Activated naive CD4-positive, alpha-beta T cell treated with Interleukin-2 at 50 U/mL for 16 hours (primary cell): ENCODE measurements around the gene CELSR3.

Experiments
- DNase-seq: peaks from one replicate; pipeline ENCODE4 v3.0.0-alpha.2; 2020

Gene CELSR3

GRCh38 chr3:48660800-48661400 lies 1.8 kb downstream of the CELSR3 start:
- no peak for DNase-seq

GRCh38 chr3:48656841-48657281 lies 5.8 kb downstream of the CELSR3 start:
- peak; percentile 23 for DNase-seq

GRCh38 chr3:48656061-48656840 lies 6.4 kb downstream of the CELSR3 start:
- peak; percentile 88 for DNase-seq

- peak; percentile 68 for DNase-seq
Measured at GRCh38 chr3:48655606-48656005, 7.1 kb downstream of the CELSR3 start.

GRCh38 chr3:48655063-48655462 lies 7.6 kb downstream of the CELSR3 start:
- DNase-seq, result no peak

GRCh38 chr3:48652923-48653715 lies 9.6 kb downstream of the CELSR3 start:
- DNase-seq, result no peak

GRCh38 chr3:48651771-48652170 lies 10.9 kb downstream of the CELSR3 start:
- DNase-seq, result no peak

- no peak for DNase-seq
Measured at GRCh38 chr3:48650723-48651122, 12.0 kb downstream of the CELSR3 start.

- no peak for DNase-seq
Measured at GRCh38 chr3:48648188-48648850, 14.4 kb downstream of the CELSR3 start.

GRCh38 chr3:48647714-48648113 lies 15.0 kb downstream of the CELSR3 start:
- DNase-seq, result no peak

GRCh38 chr3:48644898-48645760 lies 17.6 kb downstream of the CELSR3 start:
- no peak for DNase-seq

GRCh38 chr3:48642605-48643004 lies 20.1 kb downstream of the CELSR3 start:
- DNase-seq, result no peak

- no peak for DNase-seq
Measured at GRCh38 chr3:48641396-48641795, 21.3 kb downstream of the CELSR3 start.

- DNase-seq, result no peak
Measured at GRCh38 chr3:48639944-48640606, 22.6 kb downstream of the CELSR3 start.

GRCh38 chr3:48637305-48637704 lies 25.4 kb downstream of the CELSR3 start:
- no peak for DNase-seq

- no peak for DNase-seq
Measured at GRCh38 chr3:48636149-48636655, 26.5 kb downstream of the CELSR3 start.

- peak; percentile 95 for DNase-seq
Measured at GRCh38 chr3:48635222-48636021, 27.3 kb downstream of the CELSR3 start, which contains the start of gene SLC26A6. TSS of gene SLC26A6 (minus strand) at chr3:48635461. CDS start at chr3:48635393, 68 bp downstream.

GRCh38 chr3:48634661-48635221 lies 27.9 kb downstream of the CELSR3 start:
- peak; percentile 59 for DNase-seq

- no peak for DNase-seq
Measured at GRCh38 chr3:48633743-48634142, 28.9 kb downstream of the CELSR3 start.

- DNase-seq, result no peak
Measured at GRCh38 chr3:48633256-48633655, 29.4 kb downstream of the CELSR3 start.
